K562 (cell line): ENCODE measurements around the gene DCST1. TPM values are rescaled to one million over a fixed set of nuclear protein-coding genes. Genes with fewer than 3 reads are reported as not detected.

Source experiments
- AFF4 ChIP-seq: sonication (generic); formaldehyde crosslinking; IDR thresholded peaks from 2 replicates; pipeline ENCODE4 v1.8.0; 2023; ENCODE audit warnings: mild to moderate bottlenecking, missing genetic modification reagents
- BRCA1 ChIP-seq, 2 experiments: fragments of 450-650 bp in 1 of 2; sonication (generic) in 1 of 2; formaldehyde crosslinking in 1 of 2; IDR thresholded peaks; 2 replicates each; pipeline versions ENCODE4 v1.5.0 to v1.6.1; 2017 to 2020; ENCODE audit warnings: mild to moderate bottlenecking in 1 of 2, missing genetic modification reagents in 1 of 2
- CBFA2T3 ChIP-seq: fragments of 450-650 bp; IDR thresholded peaks from 2 replicates; pipeline ENCODE4 v1.6.1; 2017
- POLR2AphosphoS5 ChIP-seq: IDR thresholded peaks from 2 replicates; pipeline ENCODE4 v1.6.1; 2011; ENCODE audit warnings: mild to moderate bottlenecking, low read depth, low read length, moderate library complexity; ENCODE audit not compliant: control insufficient read depth, insufficient read depth
- POLR2G ChIP-seq: fragments of 200-400 bp; formaldehyde crosslinking; IDR thresholded peaks from 2 replicates; pipeline ENCODE4 v1.6.1; 2017; ENCODE audit warnings: low read depth, mild to moderate bottlenecking, antibody characterized with exemption, low read length, moderate library complexity
- TAF1 ChIP-seq: IDR thresholded peaks from 2 replicates; pipeline ENCODE4 v1.6.1; 2011; ENCODE audit warnings: mild to moderate bottlenecking, low read length, moderate library complexity; ENCODE audit not compliant: insufficient read depth, control insufficient read depth, severe bottlenecking; ENCODE audit errors: extremely low read depth
- TBP ChIP-seq: optimal IDR thresholded peaks from 2 replicates; pipeline ENCODE3; 2011; ENCODE audit warnings: low read depth, low read length, improper control_type of control experiment
- THRA ChIP-seq: fragments of 450-650 bp; IDR thresholded peaks from 2 replicates; pipeline ENCODE4 v1.6.1; 2017; ENCODE audit warnings: mild to moderate bottlenecking, moderate library complexity
- ZNF274 ChIP-seq: IDR thresholded peaks from 2 replicates; pipeline ENCODE4 v1.6.1; 2011; ENCODE audit warnings: low read depth, mild to moderate bottlenecking, low read length, moderate library complexity, borderline replicate concordance
- ZNF318 ChIP-seq, 2 experiments: fragments of 450-650 bp; IDR thresholded peaks; 2 replicates each; pipeline ENCODE4 v1.6.1; 2016; ENCODE audit warnings: mild to moderate bottlenecking in 2 of 2, borderline replicate concordance in 1 of 2, low read depth in 1 of 2, moderate library complexity in 1 of 2
- ZNF436 ChIP-seq: fragments of 250-450, 450-650 bp; sonication (Bioruptor Pico); formaldehyde crosslinking; IDR thresholded peaks from 2 replicates; pipeline ENCODE4 v1.7.0; 2020; ENCODE audit warnings: mild to moderate bottlenecking
- polyA plus RNA-seq, 8 experiments: library from polyadenylated mRNA; depleted of rRNA in 4 of 8; stranded (reverse) in 5 of 8; unstranded in 3 of 8; fragments of >200 nt; fragmentation: Nextera tagmentation in 2 of 8; fragmentation: Illumina TruSeq in 1 of 8; extraction: Ambion mirVana in 2 of 8; extraction: Trizol in 1 of 8; gene quantifications; 2 replicates each; pipeline versions ENCODE4 v1.2.1 to v1.2.3, GENCODE V29; 2011 to 2014; ENCODE audit warnings: inconsistent platforms in 1 of 8, missing spikeins in 1 of 8
- total RNA-seq, 7 experiments: library from RNA; depleted of rRNA in 6 of 7; stranded (reverse); fragments of >200 nt in 6 of 7; fragmentation: Illumina TruSeq in 2 of 7; extraction: Trizol in 2 of 7; gene quantifications; 2 replicates each; pipeline versions ENCODE4 v1.2.1 to v1.2.3, GENCODE V29; 2011 to 2021; ENCODE audit warnings: low replicate concordance in 1 of 7
- TF ChIP-seq, protein P1 (sequence below): IDR thresholded peaks from 3 replicates; pipeline ENCODE4 v1.6.1; 2011; ENCODE audit warnings: borderline replicate concordance, mild to moderate bottlenecking; ENCODE audit not compliant: insufficient read length, insufficient read depth

The DCST1 gene
- total and polyA plus RNA-seq, 9 of the 15 experiments (the other 6 are each of a cell fraction or from before 2014, with no cell fraction given) = not detected

DNA sequence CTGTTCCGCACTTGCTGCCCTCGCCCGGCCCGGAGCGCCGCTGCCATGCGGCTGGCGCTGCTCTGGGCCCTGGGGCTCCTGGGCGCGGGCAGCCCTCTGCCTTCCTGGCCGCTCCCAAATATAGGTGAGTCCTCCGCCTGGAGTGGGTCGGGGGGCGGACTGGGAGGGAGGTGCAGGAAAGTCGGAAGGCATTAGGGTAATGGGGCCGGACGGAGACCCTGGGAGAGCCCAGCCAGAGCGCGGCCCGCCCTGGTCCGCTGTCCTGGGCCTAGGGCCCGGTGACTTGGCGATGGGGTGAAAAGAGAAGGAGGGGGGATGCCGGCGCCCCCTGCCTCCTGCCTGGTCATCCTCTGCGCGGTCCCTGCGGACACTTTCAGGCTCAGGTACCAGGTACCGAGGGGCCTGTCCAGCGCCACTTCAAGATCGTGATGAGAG, 17.7 kb downstream of the DCST1 start (continued):
- TF ChIP-seq ZNF274 = no peak
- TF ChIP-seq POLR2G = peak; percentile 78
- TF ChIP-seq THRA = no peak
- no peak for TF ChIP-seq ZNF318 (IDR thresholded peaks at IDR 0.05; ENCODE audit: borderline replicate concordance in 1 of 2, low read depth in 1 of 2)
- TF ChIP-seq TAF1 = no peak
- TF ChIP-seq AFF4 (CRISPR knock-in tag) = peak; percentile 23; the same call in 1 of the 2 replicates
- no peak for TF ChIP-seq ZNF436
- TF ChIP-seq TBP = peak; percentile 2
- no peak for TF ChIP-seq BRCA1 (IDR thresholded peaks at IDR 0.05)
- TF ChIP-seq BRCA1 (CRISPR knock-in tag; IDR thresholded peaks at IDR 0.05) = peak; percentile 96; the same call in 1 of the 2 replicates
- TF ChIP-seq POLR2AphosphoS5 = 0 out of 2 replicates have a peak, but pooled peaks have one; percentile 27
- no peak for TF ChIP-seq CBFA2T3
- TF ChIP-seq, protein P1, sequence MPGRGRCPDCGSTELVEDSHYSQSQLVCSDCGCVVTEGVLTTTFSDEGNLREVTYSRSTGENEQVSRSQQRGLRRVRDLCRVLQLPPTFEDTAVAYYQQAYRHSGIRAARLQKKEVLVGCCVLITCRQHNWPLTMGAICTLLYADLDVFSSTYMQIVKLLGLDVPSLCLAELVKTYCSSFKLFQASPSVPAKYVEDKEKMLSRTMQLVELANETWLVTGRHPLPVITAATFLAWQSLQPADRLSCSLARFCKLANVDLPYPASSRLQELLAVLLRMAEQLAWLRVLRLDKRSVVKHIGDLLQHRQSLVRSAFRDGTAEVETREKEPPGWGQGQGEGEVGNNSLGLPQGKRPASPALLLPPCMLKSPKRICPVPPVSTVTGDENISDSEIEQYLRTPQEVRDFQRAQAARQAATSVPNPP = no peak
